ENCODE results near the gene CAMKK1. TPM values are rescaled to one million over a fixed set of nuclear protein-coding genes. Genes with fewer than 3 reads are reported as not detected.

The CAMKK1 gene
- total RNA-seq, 1 donor from 2014 or later = 6.1 TPM

Other genes starting within 250 kb of the CAMKK1 start
- gene TAX1BP3, start 224.5 kb downstream of the CAMKK1 start, total RNA-seq = 42.7 TPM
- gene EMC6, start 224.2 kb downstream of the CAMKK1 start, total RNA-seq = 6.6 TPM
- 1.5 TPM for gene P2RX5, start 196.9 kb downstream of the CAMKK1 start, total RNA-seq
- gene HASPIN, start 169.2 kb downstream of the CAMKK1 start, total RNA-seq = 2.0 TPM
- 17.4 TPM for gene ITGAE, start 91.9 kb downstream of the CAMKK1 start, total RNA-seq
- gene NCBP3, start 46.8 kb downstream of the CAMKK1 start, total RNA-seq = 30.3 TPM
- 2.6 TPM for gene P2RX1, start 23.4 kb upstream of the CAMKK1 start, total RNA-seq
- gene ATP2A3, start 71.4 kb upstream of the CAMKK1 start, total RNA-seq = 5.5 TPM
- 36.9 TPM for gene ZZEF1, start 250.0 kb upstream of the CAMKK1 start, total RNA-seq